ENCODE measurements around the gene TANGO6.
A peak's percentile ranks its signal among the peaks of the same experiment; 100 is the strongest.

The TANGO6 gene

GRCh38 chr16:69064124-69064763 is 220.9 kb downstream of the TANGO6 start:
- no peak for DNase-seq

GRCh38 chr16:69064764-69065313 is 221.5 kb downstream of the TANGO6 start:
- DNase-seq, result no peak

GRCh38 chr16:69069504-69069903 is 226.2 kb downstream of the TANGO6 start:
- no peak for DNase-seq

GRCh38 chr16:69071036-69071435 is 227.7 kb downstream of the TANGO6 start:
- no peak for DNase-seq

GRCh38 chr16:69072640-69072974 is 229.3 kb downstream of the TANGO6 start:
- DNase-seq, result no peak

- no peak for DNase-seq
Observed at GRCh38 chr16:69073181-69073702, 229.9 kb downstream of the TANGO6 start.

GRCh38 chr16:69077251-69077650 is 233.9 kb downstream of the TANGO6 start:
- no peak for DNase-seq

GRCh38 chr16:69078073-69078472 is 234.7 kb downstream of the TANGO6 start:
- DNase-seq, result no peak

GRCh38 chr16:69079697-69080096 is 236.4 kb downstream of the TANGO6 start:
- DNase-seq, result no peak

- DNase-seq, result no peak
Observed at GRCh38 chr16:69083306-69083941, 240.1 kb downstream of the TANGO6 start.

GRCh38 chr16:69084289-69084688 is 241.0 kb downstream of the TANGO6 start:
- DNase-seq, result no peak

- DNase-seq, result no peak
Observed at GRCh38 chr16:69085032-69085695, 241.8 kb downstream of the TANGO6 start.

- no peak for DNase-seq
Observed at GRCh38 chr16:69087161-69087581, 243.8 kb downstream of the TANGO6 start.

GRCh38 chr16:69088684-69089083 is 245.4 kb downstream of the TANGO6 start:
- DNase-seq, result no peak

- DNase-seq, result no peak
Observed at GRCh38 chr16:69089091-69089910, 246.0 kb downstream of the TANGO6 start.

GRCh38 chr16:69093974-69094373 is 250.6 kb downstream of the TANGO6 start:
- no peak for DNase-seq

GRCh38 chr16:69094501-69094900 is 251.2 kb downstream of the TANGO6 start:
- no peak for DNase-seq

GRCh38 chr16:69095193-69095592 is 251.9 kb downstream of the TANGO6 start:
- no peak for DNase-seq

GRCh38 chr16:69100071-69100691 is 256.9 kb downstream of the TANGO6 start:
- DNase-seq, result no peak

GRCh38 chr16:69105501-69106361 is 262.4 kb downstream of the TANGO6 start, which contains the start of gene HAS3:
Gene HAS3 (plus strand): TSS chr16:69105653. CDS start chr16:69109396, 3,743 bp downstream.
- peak; percentile 15 for DNase-seq
